ENCODE data around the gene SH3PXD2B.

- TF ChIP-seq, protein P1, sequence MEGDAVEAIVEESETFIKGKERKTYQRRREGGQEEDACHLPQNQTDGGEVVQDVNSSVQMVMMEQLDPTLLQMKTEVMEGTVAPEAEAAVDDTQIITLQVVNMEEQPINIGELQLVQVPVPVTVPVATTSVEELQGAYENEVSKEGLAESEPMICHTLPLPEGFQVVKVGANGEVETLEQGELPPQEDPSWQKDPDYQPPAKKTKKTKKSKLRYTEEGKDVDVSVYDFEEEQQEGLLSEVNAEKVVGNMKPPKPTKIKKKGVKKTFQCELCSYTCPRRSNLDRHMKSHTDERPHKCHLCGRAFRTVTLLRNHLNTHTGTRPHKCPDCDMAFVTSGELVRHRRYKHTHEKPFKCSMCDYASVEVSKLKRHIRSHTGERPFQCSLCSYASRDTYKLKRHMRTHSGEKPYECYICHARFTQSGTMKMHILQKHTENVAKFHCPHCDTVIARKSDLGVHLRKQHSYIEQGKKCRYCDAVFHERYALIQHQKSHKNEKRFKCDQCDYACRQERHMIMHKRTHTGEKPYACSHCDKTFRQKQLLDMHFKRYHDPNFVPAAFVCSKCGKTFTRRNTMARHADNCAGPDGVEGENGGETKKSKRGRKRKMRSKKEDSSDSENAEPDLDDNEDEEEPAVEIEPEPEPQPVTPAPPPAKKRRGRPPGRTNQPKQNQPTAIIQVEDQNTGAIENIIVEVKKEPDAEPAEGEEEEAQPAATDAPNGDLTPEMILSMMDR (conservative IDR thresholded peaks at IDR 0.05 in 1 of 2, IDR thresholded peaks at IDR 0.05 in 1 of 2; ENCODE audit: low read depth in 1 of 2, low read length in 2 of 2) = no peak
- TF ChIP-seq EZH2 (IDR thresholded peaks at IDR 0.05; ENCODE audit: low read length, missing control alignments) = no peak
Measured at GRCh38 chr5:172502969-172503368, 48.6 kb upstream of the SH3PXD2B start.
